Sigmoid colon (tissue), 7 donors: ENCODE measurements around the gene METAP1D. TPM values are rescaled to one million over a fixed set of nuclear protein-coding genes. Genes with fewer than 3 reads are reported as not detected.
"Not testable (repeated sequence)": the region's sequence is repeated elsewhere in the genome, so short reads cannot be mapped to it uniquely, and the experiment has no call there.

Experiments used
- DNase-seq: peaks from one replicate; pipeline ENCODE4 v3.0.0-alpha.2; 2019
- H3K27ac ChIP-seq, 4 donors: fragments of 200-600 bp; sonication (generic); one replicate each; pipeline ENCODE4 v1.5.1; 2016 to 2019; ENCODE audit warnings: mild to moderate bottlenecking in 1 of 4
- H3K27me3 ChIP-seq, 3 donors: fragments of 200-600 bp; sonication (generic); one replicate each; pipeline ENCODE4 v1.5.1; 2019; ENCODE audit warnings: mild to moderate bottlenecking in 1 of 3
- H3K36me3 ChIP-seq, 4 donors: fragments of 200-600 bp; sonication (generic); one replicate each; pipeline ENCODE4 v1.5.1; 2016 to 2019
- H3K4me1 ChIP-seq, 4 donors: fragments of 200-600 bp; sonication (generic); one replicate each; pipeline ENCODE4 v1.5.1; 2017 to 2019
- H3K4me3 ChIP-seq, 4 donors: fragments of 200-600 bp; sonication (generic); one replicate each; pipeline ENCODE4 v1.5.1; 2017 to 2019; ENCODE audit warnings: mild to moderate bottlenecking in 2 of 4, moderate library complexity in 1 of 4
- H3K9me3 ChIP-seq, 4 donors: fragments of 200-600 bp in 3 of 4; sonication (generic) in 3 of 4; one replicate each; pipeline versions ENCODE4 v1.5.1 to v1.6.1; 2013 to 2019
- EP300 ChIP-seq, 4 donors: sonication (generic); formaldehyde crosslinking; IDR thresholded peaks; one replicate each; pipeline ENCODE4 v1.6.1; 2017; ENCODE audit warnings: antibody characterized with exemption in 4 of 4
- POLR2A ChIP-seq, 2 donors: fragments of 450-650 bp; IDR thresholded peaks; one replicate each; pipeline ENCODE4 v1.6.1; 2016; ENCODE audit warnings: antibody characterized with exemption in 2 of 2, mild to moderate bottlenecking in 2 of 2, moderate library complexity in 2 of 2
- POLR2AphosphoS5 ChIP-seq, 4 donors: sonication (generic); formaldehyde crosslinking; IDR thresholded peaks; one replicate each; pipeline ENCODE4 v1.6.1; 2017; ENCODE audit warnings: antibody characterized with exemption in 4 of 4
- WGBS, 2 donors: extraction: QIAGEN DNeasy Blood & Tissue Kit; methylation state at CpG; one replicate each; pipeline ENCODE4 v1.1.7; 2013; 5-methylcytosine and 5-hydroxymethylcytosine counted together
- intact Hi-C: fragments of 100-400 bp; cut with DNase I; formaldehyde crosslinking; loops from one replicate; pipeline ENCODE4 v1.15.1; 2023
- polyA plus RNA-seq, 3 donors: library from polyadenylated mRNA; stranded (reverse); fragments of 200-250 nt; gene quantifications; one replicate each; pipeline ENCODE4 v1.2.3, GENCODE V29; 2013
- total RNA-seq, 4 donors: library from RNA; depleted of rRNA; stranded (reverse); fragments of >200 nt; gene quantifications; one replicate each; pipeline ENCODE4 v1.1.0, GENCODE V29; 2016
- TF ChIP-seq, protein P1 (sequence below), 4 experiments: fragments of 450-650 bp in 3 of 4; fragments of 200-600 bp in 1 of 4; IDR thresholded peaks; one replicate each; pipeline ENCODE4 v1.5.1; 2016 to 2019; ENCODE audit warnings: antibody characterized with exemption in 4 of 4, mild to moderate bottlenecking in 3 of 4, moderate library complexity in 2 of 4
- donor health status: healthy with polysubstance abuse.
- donor health status: Bipolar disorder and iron deficiency.
- donor health status: healthy.

The METAP1D gene
- total and polyA plus RNA-seq, 7 donors = 0.60 to 14.4 (median 7.8) TPM

DNA sequence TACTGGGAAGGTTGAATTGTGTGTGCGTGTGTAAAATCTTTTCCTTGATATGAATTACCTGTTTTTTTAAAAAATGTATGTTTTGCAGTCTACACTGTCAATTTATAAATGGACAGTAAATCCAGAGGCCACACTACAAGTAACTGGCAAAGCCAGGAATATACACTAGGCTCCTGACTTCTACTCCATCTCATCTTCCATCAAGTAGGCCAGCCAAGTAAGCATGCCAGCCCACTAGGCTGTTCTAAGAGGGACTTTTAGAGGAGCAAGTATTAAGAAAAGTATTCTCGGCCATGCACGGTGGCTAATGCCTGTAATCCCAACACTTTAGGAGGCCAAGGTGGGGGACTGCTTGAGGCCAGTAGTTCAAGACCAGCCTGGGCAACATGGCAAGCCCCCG, 13.0 kb upstream of the METAP1D start:
- Histone ChIP-seq H3K4me1 (no peaks in the 10 kb centered on the region), H3K9me3 (no peaks in the 10 kb centered on the region), H3K27me3 (no peaks in the 10 kb centered on the region), H3K27ac (no peak overlapping the region), H3K36me3 (peaks cover 0 to 14% (median 0%) of the 10 kb centered on the region in 4 donors), H3K4me3 (no peak overlapping the region)
- intact Hi-C loops = no loop called here
- 82 to 95% methylated on average over 4 of the region's 4 CpGs for WGBS, 2 donors
- DNase-seq = no peak
- no peak for TF ChIP-seq POLR2A (IDR thresholded peaks at IDR 0.05)
- no peak for TF ChIP-seq EP300 (IDR thresholded peaks at IDR 0.05)
- TF ChIP-seq, protein P1, sequence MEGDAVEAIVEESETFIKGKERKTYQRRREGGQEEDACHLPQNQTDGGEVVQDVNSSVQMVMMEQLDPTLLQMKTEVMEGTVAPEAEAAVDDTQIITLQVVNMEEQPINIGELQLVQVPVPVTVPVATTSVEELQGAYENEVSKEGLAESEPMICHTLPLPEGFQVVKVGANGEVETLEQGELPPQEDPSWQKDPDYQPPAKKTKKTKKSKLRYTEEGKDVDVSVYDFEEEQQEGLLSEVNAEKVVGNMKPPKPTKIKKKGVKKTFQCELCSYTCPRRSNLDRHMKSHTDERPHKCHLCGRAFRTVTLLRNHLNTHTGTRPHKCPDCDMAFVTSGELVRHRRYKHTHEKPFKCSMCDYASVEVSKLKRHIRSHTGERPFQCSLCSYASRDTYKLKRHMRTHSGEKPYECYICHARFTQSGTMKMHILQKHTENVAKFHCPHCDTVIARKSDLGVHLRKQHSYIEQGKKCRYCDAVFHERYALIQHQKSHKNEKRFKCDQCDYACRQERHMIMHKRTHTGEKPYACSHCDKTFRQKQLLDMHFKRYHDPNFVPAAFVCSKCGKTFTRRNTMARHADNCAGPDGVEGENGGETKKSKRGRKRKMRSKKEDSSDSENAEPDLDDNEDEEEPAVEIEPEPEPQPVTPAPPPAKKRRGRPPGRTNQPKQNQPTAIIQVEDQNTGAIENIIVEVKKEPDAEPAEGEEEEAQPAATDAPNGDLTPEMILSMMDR (IDR thresholded peaks at IDR 0.05) = no peak
- no peak for TF ChIP-seq POLR2AphosphoS5 (IDR thresholded peaks at IDR 0.05)

DNA sequence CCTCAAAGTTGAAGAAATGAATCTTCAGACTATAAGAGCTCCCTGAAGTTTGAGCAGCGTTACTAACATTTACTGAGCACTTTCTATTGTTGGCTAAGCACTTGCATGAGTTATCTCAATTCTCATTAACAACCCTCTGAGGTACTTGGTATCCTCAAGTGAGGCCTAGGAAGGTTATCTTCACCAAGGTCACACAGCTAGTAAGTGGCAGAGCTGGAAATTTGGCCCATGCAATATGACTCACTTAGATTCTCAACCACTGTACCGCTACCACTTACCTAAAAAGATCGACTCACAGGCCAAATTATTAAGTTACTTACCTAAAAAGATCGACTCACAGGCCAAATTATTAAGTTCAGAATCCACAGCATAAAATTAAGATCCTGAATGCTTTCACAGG, 8.7 kb upstream of the METAP1D start:
- DNase-seq = no peak
- no peaks in the 10 kb centered on the region for H3K36me3 ChIP-seq
- H3K4me1 ChIP-seq = no peaks in the 10 kb centered on the region
- H3K27me3 ChIP-seq = no peaks in the 10 kb centered on the region
- H3K27ac ChIP-seq = no peak overlapping the region
- 91 to 94% methylated on average over 4 of the region's 4 CpGs for WGBS, 2 donors
- intact Hi-C loops = no loop called here
- no peaks in the 10 kb centered on the region for H3K9me3 ChIP-seq
- no peak overlapping the region for H3K4me3 ChIP-seq
- TF ChIP-seq POLR2AphosphoS5 (IDR thresholded peaks at IDR 0.05) (no peak), EP300 (IDR thresholded peaks at IDR 0.05) (no peak), POLR2A (IDR thresholded peaks at IDR 0.05) (no peak)
- TF ChIP-seq, protein P1 (IDR thresholded peaks at IDR 0.05) = no peak

DNA sequence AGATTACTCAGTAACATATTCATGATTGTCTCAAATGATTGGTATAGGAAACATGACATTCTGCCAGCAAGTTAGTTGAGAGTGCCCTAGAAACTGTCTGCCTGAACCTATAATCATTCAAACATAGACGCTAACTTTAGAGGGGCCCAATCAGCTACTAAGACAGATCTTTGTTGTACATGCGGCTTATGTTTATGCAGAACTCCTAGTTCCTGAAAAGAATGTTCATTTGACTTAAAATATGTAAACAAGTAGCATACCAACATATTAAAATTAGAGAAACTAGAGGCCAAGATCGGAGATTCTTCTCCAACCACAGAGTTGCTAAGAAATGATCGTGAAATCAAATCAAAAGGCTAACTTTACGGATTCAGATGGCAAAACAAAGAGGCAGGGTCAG, 4.2 kb upstream of the METAP1D start:
- intact Hi-C loops = loop anchor here (5.0 kb wide), 1 partner anchor 107 kb away; the partner anchor contains the start of gene DLX2
- DNase-seq = no peak
- Histone ChIP-seq H3K9me3 (no peaks in the 10 kb centered on the region), H3K36me3 (no peaks in the 10 kb centered on the region), H3K27ac (no peak overlapping the region), H3K4me3 (no peak overlapping the region), H3K27me3 (no peaks in the 10 kb centered on the region), H3K4me1 (peaks cover 0 to 10% (median 9%) of the 10 kb centered on the region in 4 donors)
- WGBS, 2 donors = 86 to 89% methylated on average over 5 of the region's 5 CpGs
- no peak for TF ChIP-seq POLR2A (IDR thresholded peaks at IDR 0.05)
- TF ChIP-seq, protein P1 (IDR thresholded peaks at IDR 0.05) = no peak
- TF ChIP-seq EP300 (IDR thresholded peaks at IDR 0.05) = no peak
- no peak for TF ChIP-seq POLR2AphosphoS5 (IDR thresholded peaks at IDR 0.05)

DNA sequence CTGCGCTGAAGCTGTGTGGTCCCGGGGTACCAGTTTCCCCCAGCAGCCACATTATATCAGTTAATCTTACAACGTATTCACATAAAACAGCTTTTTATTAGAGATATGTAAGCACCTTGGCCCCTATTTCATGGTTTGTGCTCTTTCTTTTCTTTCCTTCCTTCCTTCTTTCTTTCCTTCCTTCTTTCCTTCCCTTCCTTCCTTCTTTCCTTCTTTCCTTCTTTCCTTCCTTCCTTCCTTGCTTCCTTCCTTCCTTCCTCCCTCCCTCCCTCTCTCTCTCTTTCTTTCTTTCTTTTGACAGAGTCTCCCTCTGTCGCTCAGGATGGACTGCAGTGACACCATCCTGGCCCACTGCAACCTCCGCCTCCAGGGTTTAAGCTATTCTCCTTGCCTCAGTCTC, 3.7 kb upstream of the METAP1D start:
- H3K9me3 ChIP-seq = no peaks in the 10 kb centered on the region
- no peak overlapping the region for H3K4me3 ChIP-seq
- intact Hi-C loops = loop anchor here (5.0 kb wide), 1 partner anchor 106 kb away; the partner anchor contains the start of gene DLX2
- no peaks in the 10 kb centered on the region for H3K36me3 ChIP-seq
- H3K4me1 ChIP-seq = peaks cover 0 to 13% (median 10%) of the 10 kb centered on the region in 4 donors
- no peak overlapping the region for H3K27ac ChIP-seq
- TF ChIP-seq POLR2AphosphoS5 (IDR thresholded peaks at IDR 0.05) (no peak), EP300 (IDR thresholded peaks at IDR 0.05) (no peak), POLR2A (IDR thresholded peaks at IDR 0.05) (no peak)
- TF ChIP-seq, protein P1 (IDR thresholded peaks at IDR 0.05) = no peak
- no peak for DNase-seq
- H3K27me3 ChIP-seq = no peaks in the 10 kb centered on the region
- WGBS, 2 donors = 90 to 93% methylated on average over 5 of the region's 5 CpGs

DNA sequence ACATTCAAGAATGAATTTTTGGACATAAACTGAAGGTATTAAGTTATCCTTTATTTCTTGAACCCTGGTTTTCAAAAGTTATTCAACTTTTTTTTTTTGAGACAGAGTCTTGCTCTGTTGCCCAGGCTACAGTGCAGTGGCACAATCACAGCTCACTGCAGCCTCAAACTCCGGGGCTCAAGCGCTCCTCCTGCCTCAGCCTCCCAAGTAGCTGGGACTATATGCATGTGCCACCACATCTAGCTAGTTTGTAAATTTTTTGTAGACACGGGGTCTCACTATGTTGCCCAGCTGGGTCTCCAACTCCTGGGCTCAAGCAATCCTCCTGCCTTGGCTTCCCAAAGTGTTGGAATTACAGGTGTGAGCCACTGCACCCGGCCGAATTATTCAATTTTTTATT, 2.7 kb upstream of the METAP1D start:
- DNase-seq, H3K27me3 ChIP-seq, H3K9me3 ChIP-seq, H3K4me3 ChIP-seq, H3K36me3 ChIP-seq, H3K27ac ChIP-seq: not testable (repeated sequence)
- WGBS, 2 donors = 83 to 93% methylated on average over 5 of the region's 5 CpGs
- peaks cover 0 to 13% (median 10%) of the 10 kb centered on the region in 4 donors for H3K4me1 ChIP-seq
- intact Hi-C loops = loop anchor here (5.0 kb wide), 1 partner anchor 105 kb away; the partner anchor contains the start of gene DLX2
